Tibial nerve (tissue), 3 donors: ENCODE data around the gene STK33.

Source experiments
- CTCF ChIP-seq, 5 experiments: fragments of 200-600 bp in 3 of 5; fragments of 450-650 bp in 2 of 5; sonication (generic) in 3 of 5; IDR thresholded peaks; one replicate each; pipeline ENCODE4 v1.5.1; 2016 to 2019; ENCODE audit warnings: antibody characterized with exemption in 5 of 5, mild to moderate bottlenecking in 3 of 5, moderate library complexity in 2 of 5
- POLR2A ChIP-seq, 2 donors: fragments of 450-650 bp; IDR thresholded peaks; one replicate each; pipeline ENCODE4 v1.6.1; 2017; ENCODE audit warnings: antibody characterized with exemption in 2 of 2, mild to moderate bottlenecking in 2 of 2, moderate library complexity in 2 of 2

GRCh38 chr11:8372641-8373381 lies 221.2 kb downstream of the STK33 start:
- no peak for TF ChIP-seq POLR2A (IDR thresholded peaks at IDR 0.05)
- no peak for TF ChIP-seq CTCF (IDR thresholded peaks at IDR 0.05)
